HT1080 (cell line): ENCODE results near the gene NEUROD6. TPM values are rescaled to one million over a fixed set of nuclear protein-coding genes. Genes with fewer than 3 reads are reported as not detected.

ENCODE experiments used
- small RNA-seq: library from RNA; depleted of rRNA; stranded (forward); fragments of <200 nt; gene quantifications from one replicate; pipeline ENCODE3, GENCODE V24; 2014
- total RNA-seq: library from RNA; depleted of rRNA; stranded (reverse); fragments of >200 nt; shearing (Covaris generic); gene quantifications from 2 replicates; pipeline ENCODE4 v1.2.3, GENCODE V29; 2014; rRNA removed

NEUROD6 gene
- total RNA-seq, 1 experiment from 2014 or later = not detected

Small RNA genes within 50 kb of the gene (small RNA-seq; reads per million reads assigned to genes)
- gene AC006380.1 = not detected

Other genes starting within 250 kb of the NEUROD6 start
- not detected in 2 replicates for gene ITPRID1, start 173.4 kb upstream of the NEUROD6 start, total RNA-seq